ENCODE data around the gene ADCY5.

GRCh38 chr3:123365450-123366143 lies 83.3 kb downstream of the ADCY5 start:
- TF ChIP-seq POLR2A (IDR thresholded peaks at IDR 0.05) (no peak), CTCF (IDR thresholded peaks at IDR 0.05) (no peak)

Data from lower leg skin (tissue), 3 donors.